ENCODE results near the gene CYP46A1.
"Not testable (repeated sequence)": the region's sequence is repeated elsewhere in the genome, so short reads cannot be mapped to it uniquely, and the experiment has no call there.

Gene CYP46A1

GRCh38 chr14:99683619-99684409 lies at the start of gene CYP46A1:
Gene CYP46A1 (plus strand): TSS chr14:99684298. CDS start chr14:99684418, 120 bp downstream.
- peak within 1 kb of the TSS; percentile 90 for H3K4me3 Mint-ChIP-seq
- H3K27me3 Mint-ChIP-seq: peaks cover 64% of the 10 kb centered on the region
- CTCF ChIA-PET: interaction anchor here (0.8 to 2.4 kb wide), 6 partner anchors 14 to 203 kb away, joined by 3 to 5 read pairs (median 4); no protein-coding TSS in a partner anchor
- peaks cover 2% of the 10 kb centered on the region for H3K9me3 Mint-ChIP-seq
- peak; percentile 100 for DNase-seq
- no peaks in the 10 kb centered on the region for H3K36me3 Mint-ChIP-seq
- peak within 1 kb of the TSS; percentile 89 for H3K27ac Mint-ChIP-seq
- peaks cover 20% of the 10 kb centered on the region for H3K4me1 Mint-ChIP-seq

GRCh38 chr14:99634443-99634842 lies 49.7 kb upstream of the CYP46A1 start:
- CTCF ChIA-PET: no interaction called here
- no peaks in the 10 kb centered on the region for H3K36me3 Mint-ChIP-seq
- no peaks in the 10 kb centered on the region for H3K9me3 Mint-ChIP-seq
- H3K27me3 Mint-ChIP-seq: peaks cover 26% of the 10 kb centered on the region
- DNase-seq: no peak
- no peak overlapping the region for H3K27ac Mint-ChIP-seq
- no peaks in the 10 kb centered on the region for H3K4me1 Mint-ChIP-seq
- H3K4me3 Mint-ChIP-seq: no peak overlapping the region

DNA sequence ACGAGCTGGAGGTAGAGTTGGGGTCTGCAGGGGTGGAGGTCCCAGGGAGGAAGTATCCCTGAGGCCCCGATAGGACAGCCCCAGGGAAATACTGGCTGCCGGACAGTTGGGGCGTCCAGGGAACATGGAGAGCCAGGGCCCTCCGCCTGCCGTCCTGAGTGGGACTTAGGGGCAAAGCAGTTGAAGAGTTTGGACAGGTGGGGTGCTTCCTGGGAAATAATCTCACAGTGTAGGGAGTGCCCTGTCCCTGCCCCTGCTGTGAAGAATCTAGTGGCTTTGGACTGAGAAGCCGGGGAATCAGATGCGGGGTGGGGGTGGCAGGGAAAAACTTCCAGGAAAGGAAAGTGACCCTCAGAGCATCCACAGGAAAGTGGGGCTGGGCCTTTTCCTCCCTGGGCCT lies 49.0 kb upstream of the CYP46A1 start:
- no peaks in the 10 kb centered on the region for H3K9me3 Mint-ChIP-seq
- CTCF ChIA-PET: no interaction called here
- no peak for DNase-seq
- H3K27ac Mint-ChIP-seq: no peak overlapping the region
- H3K4me1 Mint-ChIP-seq: no peaks in the 10 kb centered on the region
- H3K27me3 Mint-ChIP-seq: peaks cover 26% of the 10 kb centered on the region
- no peaks in the 10 kb centered on the region for H3K36me3 Mint-ChIP-seq
- no peak overlapping the region for H3K4me3 Mint-ChIP-seq

DNA sequence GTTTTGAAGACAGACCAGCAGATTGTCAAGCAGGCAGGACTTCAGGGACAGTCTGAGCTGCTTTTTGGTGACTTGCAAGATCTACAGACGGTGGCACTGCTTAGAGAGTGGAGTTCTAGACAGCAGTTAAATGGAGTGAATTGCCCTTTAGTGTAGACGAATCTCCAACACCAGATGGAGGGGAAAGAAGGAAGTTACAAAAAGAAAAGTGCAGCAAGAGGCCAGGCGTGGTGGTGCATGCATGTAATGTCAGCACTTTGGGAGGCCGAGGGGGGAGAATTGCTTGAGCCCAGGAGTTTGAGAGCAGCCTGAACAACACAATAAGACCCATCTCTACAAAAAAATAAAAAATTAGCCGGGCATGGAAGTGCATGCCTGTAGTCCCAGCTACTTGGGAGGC lies 47.6 kb upstream of the CYP46A1 start:
- no peaks in the 10 kb centered on the region for H3K9me3 Mint-ChIP-seq
- H3K27me3 Mint-ChIP-seq: peaks cover 16% of the 10 kb centered on the region
- H3K4me3 Mint-ChIP-seq: no peak overlapping the region
- no peaks in the 10 kb centered on the region for H3K4me1 Mint-ChIP-seq
- DNase-seq: no peak
- H3K27ac Mint-ChIP-seq: no peak overlapping the region
- no peaks in the 10 kb centered on the region for H3K36me3 Mint-ChIP-seq
- CTCF ChIA-PET: no interaction called here

- no peak for DNase-seq
- Mint-ChIP-seq H3K27me3 (peaks cover 12% of the 10 kb centered on the region), H3K36me3 (no peaks in the 10 kb centered on the region), H3K27ac (no peak overlapping the region), H3K4me1 (no peaks in the 10 kb centered on the region), H3K9me3 (no peaks in the 10 kb centered on the region), H3K4me3 (no peak overlapping the region)
- CTCF ChIA-PET: no interaction called here
Measured at GRCh38 chr14:99637624-99638023, 46.5 kb upstream of the CYP46A1 start.

- H3K4me1 Mint-ChIP-seq, CTCF ChIA-PET, H3K36me3 Mint-ChIP-seq, H3K27ac Mint-ChIP-seq, DNase-seq, H3K4me3 Mint-ChIP-seq, H3K9me3 Mint-ChIP-seq: not testable (repeated sequence)
- H3K27me3 Mint-ChIP-seq: peaks cover 48% of the 10 kb centered on the region
Measured at GRCh38 chr14:99642771-99643170, 41.3 kb upstream of the CYP46A1 start.

GRCh38 chr14:99643343-99643742 lies 40.8 kb upstream of the CYP46A1 start:
- Mint-ChIP-seq H3K9me3 (no peaks in the 10 kb centered on the region), H3K27me3 (peaks cover 51% of the 10 kb centered on the region), H3K36me3 (no peaks in the 10 kb centered on the region), H3K4me3 (no peak overlapping the region), H3K4me1 (no peaks in the 10 kb centered on the region), H3K27ac (no peak overlapping the region)
- CTCF ChIA-PET: no interaction called here
- DNase-seq: no peak

GRCh38 chr14:99644035-99644587 lies 40.0 kb upstream of the CYP46A1 start:
- Mint-ChIP-seq H3K36me3 (no peaks in the 10 kb centered on the region), H3K4me3 (no peak overlapping the region), H3K27ac (no peak overlapping the region), H3K27me3 (peaks cover 51% of the 10 kb centered on the region), H3K9me3 (no peaks in the 10 kb centered on the region), H3K4me1 (no peaks in the 10 kb centered on the region)
- CTCF ChIA-PET: no interaction called here
- DNase-seq: no peak

DNA sequence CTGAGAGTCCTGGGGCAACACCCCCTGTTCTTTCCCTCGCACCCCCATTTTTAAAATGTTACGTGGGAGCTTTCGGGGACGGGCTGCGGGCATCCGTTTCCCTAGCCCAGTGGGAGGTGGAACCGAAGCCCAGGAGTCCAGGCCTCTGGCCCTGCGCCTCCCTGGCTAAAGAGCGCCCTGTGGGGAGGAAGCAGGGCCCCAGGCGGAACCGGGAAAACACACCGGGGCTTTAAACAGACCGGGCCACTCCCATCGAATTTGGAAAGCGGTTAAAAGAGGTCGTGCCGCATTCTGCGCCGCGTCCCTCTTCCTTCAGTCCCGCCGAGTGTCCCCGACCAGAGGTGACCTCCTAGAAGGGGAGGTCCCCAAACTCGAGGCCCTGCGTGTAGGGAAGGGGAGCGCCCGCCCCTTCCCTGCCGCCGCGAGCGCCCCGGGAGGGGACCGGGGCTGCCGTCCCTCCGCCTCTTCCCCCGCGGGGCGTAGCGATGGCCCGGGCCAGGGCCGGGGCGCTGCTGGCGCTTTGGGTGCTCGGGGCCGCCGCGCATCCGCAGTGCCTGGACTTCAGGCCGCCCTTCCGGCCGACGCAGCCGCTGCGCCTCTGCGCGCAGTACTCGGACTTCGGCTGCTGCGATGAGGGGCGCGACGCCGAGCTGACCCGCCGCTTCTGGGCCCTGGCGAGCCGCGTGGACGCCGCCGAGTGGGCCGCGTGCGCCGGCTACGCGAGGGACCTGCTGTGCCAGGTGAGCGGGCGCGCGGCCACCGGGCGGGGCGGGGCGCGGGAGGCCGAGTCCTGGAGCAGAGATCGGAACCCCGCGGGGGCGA lies 39.2 kb upstream of the CYP46A1 start, which contains the start of gene HHIPL1:
Gene HHIPL1, plus strand, starts transcription at position 407 of the 822 bp plus-strand sequence. Its CDS starts 79 bp downstream, at position 486.
- Mint-ChIP-seq H3K27ac (no peak within 1 kb of the TSS), H3K4me3 (no peak within 1 kb of the TSS), H3K27me3 (peaks cover 51% of the 10 kb centered on the region), H3K36me3 (no peaks in the 10 kb centered on the region), H3K4me1 (no peaks in the 10 kb centered on the region), H3K9me3 (no peaks in the 10 kb centered on the region)
- no peak for DNase-seq
- CTCF ChIA-PET: no interaction called here

DNA sequence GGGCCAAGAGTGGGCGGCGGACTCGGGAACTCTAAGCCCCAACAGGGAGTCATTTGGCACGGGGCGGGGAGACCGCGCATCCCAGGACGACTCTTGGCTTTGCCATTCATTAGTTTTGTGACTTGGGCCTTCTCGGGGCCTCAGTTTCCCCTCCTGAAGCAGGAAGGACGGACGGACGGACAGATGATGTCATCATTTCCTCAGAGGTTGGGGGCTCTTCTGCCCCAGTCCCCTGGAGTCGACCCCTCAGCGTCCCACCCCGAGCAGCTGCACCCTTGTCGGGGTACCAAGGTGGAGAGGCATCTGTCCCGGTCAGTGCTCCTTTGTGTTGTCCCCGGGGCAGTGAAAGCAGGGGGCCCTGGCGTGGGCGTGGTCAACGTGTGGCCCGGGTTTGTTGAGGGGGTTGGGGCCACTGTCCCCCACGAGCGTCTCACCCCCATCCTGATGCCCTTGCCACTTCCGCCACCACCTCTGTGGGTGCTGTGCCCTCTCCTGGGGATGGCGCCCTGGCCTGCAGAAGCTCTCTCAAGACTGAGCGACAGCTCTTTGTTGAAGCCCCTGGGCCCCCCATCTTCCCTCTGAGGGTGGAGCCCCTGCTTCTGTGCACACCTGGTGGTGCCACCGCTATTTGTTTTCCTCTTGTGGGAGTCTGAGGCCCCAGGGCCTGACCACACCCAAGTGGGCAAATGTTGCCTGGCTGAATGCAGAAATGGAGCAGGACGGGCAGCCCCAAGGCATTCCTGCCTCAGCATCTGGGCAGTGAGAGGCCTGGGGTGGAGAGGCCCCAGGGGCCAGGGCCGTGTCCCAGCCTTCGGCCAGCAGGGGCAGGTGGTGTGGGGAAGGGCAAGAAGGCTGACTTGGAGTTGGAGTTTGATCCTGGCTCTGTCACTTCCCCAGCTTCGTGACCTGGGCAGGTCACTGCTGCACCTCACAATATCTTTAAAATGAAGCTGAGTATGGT lies 38.3 kb upstream of the CYP46A1 start:
- H3K27me3 Mint-ChIP-seq: peaks cover 51% of the 10 kb centered on the region
- no peaks in the 10 kb centered on the region for H3K4me1 Mint-ChIP-seq
- no peak for DNase-seq
- CTCF ChIA-PET: no interaction called here
- H3K36me3 Mint-ChIP-seq: no peaks in the 10 kb centered on the region
- H3K9me3 Mint-ChIP-seq: no peaks in the 10 kb centered on the region
- H3K4me3 Mint-ChIP-seq: no peak overlapping the region
- H3K27ac Mint-ChIP-seq: no peak overlapping the region

GRCh38 chr14:99647411-99647810 lies 36.7 kb upstream of the CYP46A1 start:
- H3K4me3 Mint-ChIP-seq: no peak overlapping the region
- no peak overlapping the region for H3K27ac Mint-ChIP-seq
- DNase-seq: no peak
- H3K9me3 Mint-ChIP-seq: no peaks in the 10 kb centered on the region
- H3K4me1 Mint-ChIP-seq: no peaks in the 10 kb centered on the region
- no peaks in the 10 kb centered on the region for H3K36me3 Mint-ChIP-seq
- CTCF ChIA-PET: no interaction called here
- H3K27me3 Mint-ChIP-seq: peaks cover 57% of the 10 kb centered on the region

GRCh38 chr14:99648027-99648784 lies 35.9 kb upstream of the CYP46A1 start:
- peaks cover 53% of the 10 kb centered on the region for H3K27me3 Mint-ChIP-seq
- CTCF ChIA-PET: no interaction called here
- no peak overlapping the region for H3K4me3 Mint-ChIP-seq
- no peak for DNase-seq
- H3K4me1 Mint-ChIP-seq: no peaks in the 10 kb centered on the region
- H3K36me3 Mint-ChIP-seq: no peaks in the 10 kb centered on the region
- no peak overlapping the region for H3K27ac Mint-ChIP-seq
- no peaks in the 10 kb centered on the region for H3K9me3 Mint-ChIP-seq

GRCh38 chr14:99649219-99649618 lies 34.9 kb upstream of the CYP46A1 start:
- Mint-ChIP-seq H3K36me3 (no peaks in the 10 kb centered on the region), H3K27ac (no peak overlapping the region), H3K4me1 (no peaks in the 10 kb centered on the region), H3K9me3 (no peaks in the 10 kb centered on the region), H3K27me3 (peaks cover 51% of the 10 kb centered on the region), H3K4me3 (no peak overlapping the region)
- no peak for DNase-seq
- CTCF ChIA-PET: no interaction called here
